K562 (cell line): ENCODE measurements around the gene AJM1. TPM values are rescaled to one million over a fixed set of nuclear protein-coding genes. Genes with fewer than 3 reads are reported as not detected.

ENCODE experiments used
- HINFP ChIP-seq: fragments of 450-650 bp; conservative IDR thresholded peaks from 2 replicates; pipeline ENCODE4 v1.6.1; 2016; ENCODE audit warnings: missing genetic modification characterization, low read depth, mild to moderate bottlenecking, control low read depth, missing compliant biosample characterization
- HSF4 ChIP-seq: fragments of 250-450 bp; sonication (Bioruptor Pico); IDR thresholded peaks from 2 replicates; pipeline ENCODE4 v2.1.2; 2022; ENCODE audit warnings: mild to moderate bottlenecking, moderate library complexity, borderline replicate concordance
- ID3 ChIP-seq, 2 experiments: fragments of 250-450 bp in 1 of 2; fragments of 450-650 bp in 1 of 2; sonication (Bioruptor Pico) in 1 of 2; IDR thresholded peaks; 2 replicates each; pipeline versions ENCODE4 v1.6.1 to v1.8.0; 2016 to 2021; ENCODE audit warnings: mild to moderate bottlenecking in 2 of 2, moderate library complexity in 2 of 2, missing compliant biosample characterization in 1 of 2, missing genetic modification characterization in 1 of 2
- MLLT1 ChIP-seq, 2 experiments: fragments of 450-650 bp; IDR thresholded peaks; 2 replicates each; pipeline ENCODE4 v1.6.1; 2016
- MLX ChIP-seq, 2 experiments: fragments of 450-650 bp in 1 of 2; sonication (generic) in 1 of 2; formaldehyde crosslinking; conservative IDR thresholded peaks; 2 replicates each; pipeline versions ENCODE4 v1.4.0 to v1.8.1; 2020 to 2022; ENCODE audit warnings: mild to moderate bottlenecking in 1 of 2, missing genetic modification reagents in 1 of 2
- PCBP1 ChIP-seq: fragments of 200-400 bp; formaldehyde crosslinking; IDR thresholded peaks from 2 replicates; pipeline ENCODE4 v1.6.1; 2018; ENCODE audit warnings: mild to moderate bottlenecking, low read depth, low read length; ENCODE audit not compliant: poor library complexity, severe bottlenecking
- RNF2 ChIP-seq: sonication (generic); IDR thresholded peaks from 2 replicates; pipeline ENCODE4 v1.6.1; 2016
- SOX6 ChIP-seq: fragments of 450-650 bp; IDR thresholded peaks from 2 replicates; pipeline ENCODE4 v1.6.1; 2014; ENCODE audit warnings: mild to moderate bottlenecking
- SRSF7 ChIP-seq: fragments of 200-400 bp; formaldehyde crosslinking; optimal IDR thresholded peaks from 2 replicates; pipeline ENCODE3; 2017; ENCODE audit warnings: mild to moderate bottlenecking, low read depth, low read length
- ZBTB40 ChIP-seq, 2 experiments: fragments of 450-650 bp in 1 of 2; sonication (generic) in 1 of 2; formaldehyde crosslinking in 1 of 2; IDR thresholded peaks; 2 replicates each; pipeline versions ENCODE4 v1.7.1 to v1.9.0; 2016 to 2022; ENCODE audit warnings: inconsistent platforms in 1 of 2, mild to moderate bottlenecking in 1 of 2, missing genetic modification reagents in 1 of 2
- ZNF699 ChIP-seq: fragments of 250-450 bp; sonication (Bioruptor Pico); IDR thresholded peaks from 2 replicates; pipeline ENCODE4 v1.8.0; 2021; ENCODE audit warnings: mild to moderate bottlenecking, moderate library complexity; ENCODE audit not compliant: insufficient replicate concordance
- polyA plus RNA-seq, 8 experiments: library from polyadenylated mRNA; depleted of rRNA in 4 of 8; stranded (reverse) in 5 of 8; unstranded in 3 of 8; fragments of >200 nt; fragmentation: Nextera tagmentation in 2 of 8; fragmentation: Illumina TruSeq in 1 of 8; extraction: Ambion mirVana in 2 of 8; extraction: Trizol in 1 of 8; gene quantifications; 2 replicates each; pipeline versions ENCODE4 v1.2.1 to v1.2.3, GENCODE V29; 2011 to 2014; ENCODE audit warnings: inconsistent platforms in 1 of 8, missing spikeins in 1 of 8
- total RNA-seq, 7 experiments: library from RNA; depleted of rRNA in 6 of 7; stranded (reverse); fragments of >200 nt in 6 of 7; fragmentation: Illumina TruSeq in 2 of 7; extraction: Trizol in 2 of 7; gene quantifications; 2 replicates each; pipeline versions ENCODE4 v1.2.1 to v1.2.3, GENCODE V29; 2011 to 2021; ENCODE audit warnings: low replicate concordance in 1 of 7

Gene AJM1
- total and polyA plus RNA-seq, 9 of the 15 experiments (the other 6 are each of a cell fraction or from before 2014, with no cell fraction given) = 0.01 to 3.7 (median 0.65) TPM; not detected in 1

- TF ChIP-seq MLLT1 (IDR thresholded peaks at IDR 0.05) (peak in 1 of 2 experiments; percentile 96; a peak in 3 of 4 replicates), PCBP1 (no peak), HSF4 (CRISPR knock-in tag) (no peak), SRSF7 (no peak), SOX6 (peak; percentile 8; the same call in 1 of the 2 replicates), RNF2 (peak; percentile 81), HINFP (tag) (no peak), MLX (CRISPR knock-in tag; conservative IDR thresholded peaks at IDR 0.05) (no peak), ID3 (CRISPR knock-in tag; IDR thresholded peaks at IDR 0.05) (no peak), ID3 (tag; IDR thresholded peaks at IDR 0.05) (no peak), ZBTB40 (IDR thresholded peaks at IDR 0.05) (peak; percentile 66), ZBTB40 (CRISPR knock-in tag; IDR thresholded peaks at IDR 0.05) (no peak), ZNF699 (CRISPR knock-in tag) (no peak)
Observed at GRCh38 chr9:136849038-136849959, 7.0 kb downstream of the AJM1 start, which contains the start of gene PHPT1 (continued).
